HG03097 (cell line): ENCODE data around the gene RNF212B.

Experiments used
- ATAC-seq: cut with Tn5 transposase; IDR thresholded peaks from one replicate; pipeline ENCODE4 v1.9.1; 2021; ENCODE audit not compliant: unreplicated experiment, low FRiP score

Gene RNF212B

GRCh38 chr14:23310546-23310945 is 72.8 kb downstream of the RNF212B start:
- ATAC-seq: no peak

- no peak for ATAC-seq
These were observed 78.6 kb downstream of the RNF212B start for GRCh38 chr14:23316300-23316699.

- ATAC-seq: no peak
These were observed 82.2 kb downstream of the RNF212B start for GRCh38 chr14:23319746-23320583.

- ATAC-seq: peak; percentile 94
These were observed 83.1 kb downstream of the RNF212B start, which contains the start of gene PABPN1 for GRCh38 chr14:23320584-23321571. PABPN1 (plus strand) TSS chr14:23321457; CDS start chr14:23321470, 13 bp downstream.

- ATAC-seq: peak; percentile 10
These were observed 84.1 kb downstream of the RNF212B start for GRCh38 chr14:23321572-23322547.
